HG02798 (cell line): ENCODE results near the gene DNASE1.
"Not testable (repeated sequence)": the region's sequence is repeated elsewhere in the genome, so short reads cannot be mapped to it uniquely, and the experiment has no call there.

Experiments used
- ATAC-seq: cut with Tn5 transposase; IDR thresholded peaks from one replicate; pipeline ENCODE4 v1.9.1; 2021; ENCODE audit warnings: mild to moderate bottlenecking; ENCODE audit not compliant: unreplicated experiment, poor library complexity

The DNASE1 gene

GRCh38 chr16:3640632-3641501, 13.6 kb upstream of the DNASE1 start:
- ATAC-seq = no peak

- no peak for ATAC-seq
Observed at GRCh38 chr16:3641801-3642396, 12.6 kb upstream of the DNASE1 start.

- ATAC-seq = no peak
Observed at GRCh38 chr16:3642397-3643094, 11.9 kb upstream of the DNASE1 start.

GRCh38 chr16:3643095-3643730, 11.3 kb upstream of the DNASE1 start:
- ATAC-seq = no peak

GRCh38 chr16:3645108-3645503, 9.4 kb upstream of the DNASE1 start:
- no peak for ATAC-seq

GRCh38 chr16:3645504-3646347, 8.8 kb upstream of the DNASE1 start:
- ATAC-seq = no peak

GRCh38 chr16:3646348-3646920, 8.1 kb upstream of the DNASE1 start:
- ATAC-seq = no peak

GRCh38 chr16:3650631-3651265, 3.7 kb upstream of the DNASE1 start:
- no peak for ATAC-seq

GRCh38 chr16:3651461-3652372, 2.8 kb upstream of the DNASE1 start:
- ATAC-seq = no peak

- ATAC-seq = no peak
Observed at GRCh38 chr16:3652373-3653195, 1.9 kb upstream of the DNASE1 start.

GRCh38 chr16:3655030-3655395, 522 bp downstream of the DNASE1 start:
- ATAC-seq = no peak

GRCh38 chr16:3655396-3656159, 1.1 kb downstream of the DNASE1 start:
- no peak for ATAC-seq

- ATAC-seq = not testable (repeated sequence)
Observed at GRCh38 chr16:3656160-3656490, 1.6 kb downstream of the DNASE1 start.

GRCh38 chr16:3656491-3657468, 2.3 kb downstream of the DNASE1 start:
- ATAC-seq = no peak

- ATAC-seq = no peak
Observed at GRCh38 chr16:3659251-3659650, 4.8 kb downstream of the DNASE1 start.

GRCh38 chr16:3661311-3661710, 6.8 kb downstream of the DNASE1 start:
- ATAC-seq = no peak
